Measurements from ENCODE around the gene ARL8B. TPM values are rescaled to one million over a fixed set of nuclear protein-coding genes. Genes with fewer than 3 reads are reported as not detected.

ARL8B gene
- total and polyA plus RNA-seq, 9 of the 15 experiments (the other 6 are each of a cell fraction or from before 2014, with no cell fraction given) = 28.5 to 99.4 (median 77.2) TPM

GRCh38 chr3:5195605-5196004 lies 73.5 kb downstream of the ARL8B start (continued):
- TF ChIP-seq HMBOX1 (IDR thresholded peaks at IDR 0.05) (no peak), ETV6 (IDR thresholded peaks at IDR 0.05; ENCODE audit: borderline replicate concordance in 1 of 2, low read depth in 2 of 2, low read length in 1 of 2) (no peak), ETV6 (CRISPR knock-in tag; IDR thresholded peaks at IDR 0.05; ENCODE audit: borderline replicate concordance) (0 out of 2 replicates have a peak, but pooled peaks have one; percentile 55), CAMTA2 (CRISPR knock-in tag; conservative IDR thresholded peaks at IDR 0.05) (no peak), DDX20 (tag; IDR thresholded peaks at IDR 0.05; ENCODE audit: low read depth) (0 out of 2 replicates have a peak, but pooled peaks have one; percentile 29), CC2D1A (IDR thresholded peaks at IDR 0.05) (no peak), ELF2 (CRISPR knock-in tag; IDR thresholded peaks at IDR 0.05) (no peak), DPF2 (IDR thresholded peaks at IDR 0.05) (no peak), E2F1 (CRISPR knock-in tag; IDR thresholded peaks at IDR 0.05) (no peak), ZNF282 (CRISPR knock-in tag; IDR thresholded peaks at IDR 0.05) (no peak), BRD4 (IDR thresholded peaks at IDR 0.05) (no peak), CREB5 (CRISPR knock-in tag; IDR thresholded peaks at IDR 0.05) (no peak), RAD51 (IDR thresholded peaks at IDR 0.05; ENCODE audit: borderline replicate concordance, low read depth) (no peak), SMC3 (conservative IDR thresholded peaks at IDR 0.05; ENCODE audit: insufficient read depth, low read depth, low read length) (no peak), SAFB (IDR thresholded peaks at IDR 0.05; ENCODE audit: borderline replicate concordance, low read depth, low read length) (no peak), ZNF184 (CRISPR knock-in tag; IDR thresholded peaks at IDR 0.05) (no peak), GTF2B (IDR thresholded peaks at IDR 0.05; ENCODE audit: extremely low read depth, insufficient read length) (no peak), SMAD3 (CRISPR knock-in tag; conservative IDR thresholded peaks at IDR 0.05) (0 out of 2 replicates have a peak, but pooled peaks have one; percentile 37), NRF1 (conservative IDR thresholded peaks at IDR 0.05 in 1 of 2, IDR thresholded peaks at IDR 0.05 in 1 of 2) (no peak), PYGO2 (tag; IDR thresholded peaks at IDR 0.05) (no peak), ZNF23 (CRISPR knock-in tag; IDR thresholded peaks at IDR 0.05) (no peak), MIER1 (IDR thresholded peaks at IDR 0.05; ENCODE audit: low read depth) (peak; percentile 75; the same call in 1 of the 2 replicates), HNRNPK (IDR thresholded peaks at IDR 0.05; ENCODE audit: low read depth, low read length, poor library complexity, severe bottlenecking) (no peak), PREB (CRISPR knock-in tag; IDR thresholded peaks at IDR 0.05) (no peak), ATF4 (CRISPR knock-in tag; IDR thresholded peaks at IDR 0.05) (0 out of 2 replicates have a peak, but pooled peaks have one; percentile 14)

Data from K562 (cell line).